ENCODE measurements around the gene PNPLA7. TPM values are rescaled to one million over a fixed set of nuclear protein-coding genes. Genes with fewer than 3 reads are reported as not detected.
"Not testable (repeated sequence)": the region's sequence is repeated elsewhere in the genome, so short reads cannot be mapped to it uniquely, and the experiment has no call there.

Gene PNPLA7
- total and polyA plus RNA-seq, 5 donors, result 5.5 to 13.0 (median 7.6) TPM

DNA sequence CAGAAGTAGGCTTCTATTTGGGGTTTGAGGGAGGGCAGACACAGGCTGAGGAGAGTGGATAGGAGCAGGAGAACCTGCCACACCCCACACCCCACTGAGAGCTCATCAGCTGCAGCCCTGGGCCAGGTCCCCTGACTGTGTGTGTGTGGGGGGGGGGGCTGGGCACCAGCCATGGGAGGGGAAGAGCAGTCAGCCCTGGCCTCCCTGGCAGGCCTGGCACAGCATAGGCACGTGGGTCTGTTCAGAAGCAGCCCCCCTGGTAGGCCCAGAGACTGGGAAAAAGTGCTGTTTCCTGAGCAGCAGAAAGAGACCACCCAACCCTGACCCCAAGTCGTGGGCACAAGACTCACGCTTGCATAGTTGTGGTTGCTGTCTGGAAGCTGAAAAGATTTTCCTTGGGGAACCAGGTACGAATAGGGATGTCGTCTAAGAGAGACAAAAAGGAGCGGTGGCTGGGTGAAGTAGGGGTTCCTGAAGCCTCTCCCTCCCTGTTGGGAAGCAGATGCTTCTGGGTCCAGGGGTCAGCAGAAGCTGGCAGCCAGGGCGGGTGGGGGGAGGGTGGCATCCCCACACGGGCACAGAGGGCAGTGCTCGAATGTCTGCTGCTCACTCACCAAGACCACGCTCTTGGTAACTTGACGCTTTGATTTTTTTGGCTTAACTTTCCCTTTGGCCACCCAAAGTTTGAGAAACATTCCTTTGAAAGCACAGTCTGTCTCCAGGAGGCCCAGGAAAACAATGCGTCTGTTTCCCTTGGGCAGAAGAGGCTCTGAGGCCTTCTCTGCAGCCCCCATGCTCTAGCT lies 93.9 kb downstream of the PNPLA7 start:
- intact Hi-C loops (cut with DNase I), result no loop called here
- H3K4me1 ChIP-seq (ENCODE audit: control insufficient read depth, insufficient read depth, low read length), result no peaks in the 10 kb centered on the region
- DNase-seq, result peak in 2 of 3 donors; percentile 16 to 41
- H3K27ac ChIP-seq (ENCODE audit: low read length), result no peak overlapping the region
- H3K4me3 ChIP-seq (ENCODE audit: low read length), result no peak overlapping the region
- no peaks in the 10 kb centered on the region for H3K27me3 ChIP-seq (ENCODE audit: control insufficient read depth, insufficient read depth)
- H3K9me3 ChIP-seq (ENCODE audit: control insufficient read depth, low read length), result no peaks in the 10 kb centered on the region
- WGBS, result 80% methylated on average over 12 of the region's 12 CpGs
- ATAC-seq, result no peak

GRCh38 chr9:137455359-137455991 lies 94.7 kb downstream of the PNPLA7 start:
- intact Hi-C loops (cut with DNase I), result no loop called here
- no peaks in the 10 kb centered on the region for H3K4me1 ChIP-seq (ENCODE audit: control insufficient read depth, insufficient read depth, low read length)
- WGBS, result 86% methylated on average over 18 of the region's 18 CpGs

GRCh38 chr9:137454597-137455358 lies 95.4 kb downstream of the PNPLA7 start:
- intact Hi-C loops (cut with DNase I), result no loop called here
- ATAC-seq, result peak; percentile 1 to 15
- Histone ChIP-seq H3K27ac (ENCODE audit: low read length) (peak overlapping the region; percentile 16), H3K4me3 (ENCODE audit: low read length) (peak overlapping the region; percentile 54), H3K9me3 (ENCODE audit: control insufficient read depth, low read length) (no peaks in the 10 kb centered on the region), H3K27me3 (ENCODE audit: control insufficient read depth, insufficient read depth) (no peaks in the 10 kb centered on the region), H3K4me1 (ENCODE audit: control insufficient read depth, insufficient read depth, low read length) (no peaks in the 10 kb centered on the region)
- DNase-seq, result peak; percentile 50 to 77 (median 73)
- 51% methylated on average over 30 of the region's 30 CpGs for WGBS

More at GRCh38 chr9:137455359-137455991, 94.7 kb downstream of the PNPLA7 start:
- Histone ChIP-seq H3K9me3 (ENCODE audit: control insufficient read depth, low read length) (no peaks in the 10 kb centered on the region), H3K27ac (ENCODE audit: low read length) (no peak overlapping the region), H3K4me3 (ENCODE audit: low read length) (no peak overlapping the region), H3K27me3 (ENCODE audit: control insufficient read depth, insufficient read depth) (no peaks in the 10 kb centered on the region)
- DNase-seq (peak; percentile 14 to 37 (median 32)), ATAC-seq (no peak)

DNA sequence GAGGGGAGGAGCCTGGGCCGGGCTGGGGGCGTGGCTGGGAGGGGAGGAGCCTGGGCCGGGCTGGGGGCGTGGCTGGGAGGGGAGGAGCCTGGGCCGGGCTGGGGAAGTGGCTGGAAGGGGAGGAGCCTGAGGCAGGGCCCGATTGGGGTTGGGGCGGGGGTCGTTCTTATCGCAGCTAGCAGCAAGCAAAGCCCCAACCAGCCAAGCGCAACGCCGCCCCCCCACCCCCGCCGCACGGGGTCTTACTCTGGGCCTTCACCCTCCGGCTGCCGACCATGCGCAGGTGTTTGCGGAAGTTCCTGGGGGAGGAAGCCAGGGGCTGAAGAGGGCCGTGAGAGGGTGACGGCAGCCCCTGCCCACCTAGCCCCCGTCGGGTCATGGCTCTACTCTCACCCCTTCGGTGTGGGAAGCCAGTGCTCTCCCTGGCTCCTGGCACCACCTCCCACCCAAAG lies 96.0 kb downstream of the PNPLA7 start:
- intact Hi-C loops (cut with DNase I), result no loop called here
- Histone ChIP-seq H3K4me3 (ENCODE audit: low read length) (peak overlapping the region; percentile 54), H3K27ac (ENCODE audit: low read length) (peak overlapping the region; percentile 16), H3K27me3 (ENCODE audit: control insufficient read depth, insufficient read depth) (no peaks in the 10 kb centered on the region), H3K4me1 (ENCODE audit: control insufficient read depth, insufficient read depth, low read length) (no peaks in the 10 kb centered on the region), H3K9me3 (ENCODE audit: control insufficient read depth, low read length) (no peaks in the 10 kb centered on the region)
- peak; percentile 30 to 53 for ATAC-seq
- peak; percentile 69 to 89 (median 83) for DNase-seq
- 20% methylated on average over 21 of the region's 24 CpGs for WGBS

- WGBS, result 21% methylated on average over 25 of the region's 25 CpGs
- peak overlapping the region; percentile 23 for H3K4me3 ChIP-seq (ENCODE audit: low read length)
Measured at GRCh38 chr9:137453643-137454081, 96.5 kb downstream of the PNPLA7 start.

DNA sequence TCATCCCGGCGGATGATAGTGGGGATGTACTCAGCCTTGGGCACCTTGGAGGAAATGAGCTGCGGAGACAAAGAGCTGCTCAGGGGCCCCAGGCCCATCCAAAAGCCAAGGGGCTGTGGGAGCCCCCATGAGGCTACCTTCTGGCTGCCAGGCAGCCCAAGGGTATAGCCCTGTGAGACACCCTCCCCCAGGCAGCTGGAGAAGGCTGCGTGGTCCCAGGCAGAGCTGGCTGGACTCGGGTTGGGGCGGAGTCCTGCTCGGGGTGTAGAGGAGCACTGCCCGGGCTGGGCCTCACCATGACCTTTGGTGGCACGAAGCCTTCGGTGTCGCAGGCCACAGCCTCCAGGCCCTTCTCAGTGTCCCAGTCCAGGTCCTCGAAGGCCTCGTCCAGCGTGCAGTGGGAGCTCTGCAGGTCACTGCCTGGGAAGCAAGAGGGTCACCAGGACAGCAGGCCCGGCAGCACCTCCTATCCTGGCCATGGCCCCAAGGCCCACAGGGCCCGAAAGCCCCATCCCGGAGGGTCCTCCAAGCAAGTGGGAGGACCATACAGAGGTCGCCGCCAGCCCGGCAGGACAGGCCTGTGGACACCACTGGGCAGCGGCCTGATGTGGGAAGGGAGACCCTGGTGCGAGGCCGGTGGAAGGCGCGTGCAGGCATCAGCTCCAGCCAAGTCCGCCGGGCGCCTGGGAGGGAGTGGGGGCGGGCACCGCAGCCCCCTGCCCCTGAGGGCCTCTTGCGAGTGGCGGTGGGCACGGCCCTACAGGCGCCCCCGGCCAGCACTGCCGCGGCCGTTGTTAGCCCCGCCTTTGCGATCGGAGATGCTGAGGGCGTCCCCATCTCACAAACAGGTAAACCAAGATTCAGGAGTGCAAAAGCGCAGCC lies 97.2 kb downstream of the PNPLA7 start:
- WGBS, result 83% methylated on average over 43 of the region's 43 CpGs
- ATAC-seq (peak; percentile 2 to 3), DNase-seq (peak; percentile 40 to 76 (median 75))
- intact Hi-C loops (cut with DNase I), result no loop called here
- no peaks in the 10 kb centered on the region for H3K27me3 ChIP-seq (ENCODE audit: control insufficient read depth, insufficient read depth)
- no peak overlapping the region for H3K4me3 ChIP-seq (ENCODE audit: low read length)
- H3K4me1 ChIP-seq (ENCODE audit: control insufficient read depth, insufficient read depth, low read length), result no peaks in the 10 kb centered on the region
- no peaks in the 10 kb centered on the region for H3K9me3 ChIP-seq (ENCODE audit: control insufficient read depth, low read length)
- no peak overlapping the region for H3K27ac ChIP-seq (ENCODE audit: low read length)

More at GRCh38 chr9:137453643-137454081, 96.5 kb downstream of the PNPLA7 start:
- intact Hi-C loops (cut with DNase I), result no loop called here
- ATAC-seq (peak; percentile 74 to 77), DNase-seq (peak; percentile 79 to 90 (median 88))
- Histone ChIP-seq H3K4me1 (ENCODE audit: control insufficient read depth, insufficient read depth, low read length) (no peaks in the 10 kb centered on the region), H3K27ac (ENCODE audit: low read length) (no peak overlapping the region), H3K27me3 (ENCODE audit: control insufficient read depth, insufficient read depth) (no peaks in the 10 kb centered on the region), H3K9me3 (ENCODE audit: control insufficient read depth, low read length) (no peaks in the 10 kb centered on the region)

- Histone ChIP-seq H3K4me1 (ENCODE audit: control insufficient read depth, insufficient read depth, low read length) (no peaks in the 10 kb centered on the region), H3K4me3 (ENCODE audit: low read length) (no peak overlapping the region), H3K9me3 (ENCODE audit: control insufficient read depth, low read length) (no peaks in the 10 kb centered on the region), H3K27me3 (ENCODE audit: control insufficient read depth, insufficient read depth) (no peaks in the 10 kb centered on the region), H3K27ac (ENCODE audit: low read length) (no peak overlapping the region)
- intact Hi-C loops (cut with DNase I), result no loop called here
- DNase-seq (peak; percentile 13 to 71 (median 25)), ATAC-seq (no peak)
- WGBS, result 92% methylated on average over 17 of the region's 17 CpGs
Measured at GRCh38 chr9:137452006-137452760, 98.0 kb downstream of the PNPLA7 start.

DNA sequence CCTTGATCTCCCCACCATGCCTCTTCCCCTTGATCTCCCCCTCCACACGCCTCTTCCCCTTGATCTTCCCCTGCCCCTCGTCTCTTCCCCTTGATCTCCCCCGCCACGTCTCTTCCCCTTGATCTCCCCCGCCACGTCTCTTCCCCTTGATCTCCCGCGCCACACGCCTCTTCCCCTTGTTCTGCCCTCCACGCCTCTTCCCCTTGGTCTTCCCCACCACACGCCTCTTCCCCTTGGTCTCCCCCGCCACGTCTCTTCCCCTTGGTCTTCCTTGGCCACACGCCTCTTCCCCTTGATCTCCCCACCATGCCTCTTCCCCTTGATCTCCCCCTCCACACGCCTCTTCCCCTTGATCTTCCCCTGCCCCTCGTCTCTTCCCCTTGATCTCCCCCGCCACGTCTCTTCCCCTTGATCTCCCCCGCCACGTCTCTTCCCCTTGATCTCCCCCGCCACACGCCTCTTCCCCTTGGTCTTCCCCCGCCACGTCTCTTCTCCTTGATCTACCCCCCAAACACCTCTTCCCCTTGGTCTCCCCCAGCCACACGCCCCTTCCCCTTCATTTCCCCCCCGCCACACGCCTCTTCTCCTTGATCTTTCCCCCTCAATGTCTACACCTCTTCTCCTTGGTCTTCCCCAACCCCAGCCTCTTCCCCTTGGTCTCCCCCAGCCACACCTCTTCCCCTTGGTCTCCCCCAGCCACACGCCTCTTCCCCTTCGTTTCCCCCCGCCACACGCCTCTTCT lies 98.8 kb downstream of the PNPLA7 start:
- H3K9me3 ChIP-seq (ENCODE audit: control insufficient read depth, low read length); H3K27me3 ChIP-seq (ENCODE audit: control insufficient read depth, insufficient read depth); H3K27ac ChIP-seq (ENCODE audit: low read length); intact Hi-C loops (cut with DNase I); ATAC-seq; H3K4me3 ChIP-seq (ENCODE audit: low read length); H3K4me1 ChIP-seq (ENCODE audit: control insufficient read depth, insufficient read depth, low read length): not testable (repeated sequence)
- 88% methylated on average over 12 of the region's 31 CpGs for WGBS
- DNase-seq, result peak in 2 of 3 donors; percentile 6 to 35

DNA sequence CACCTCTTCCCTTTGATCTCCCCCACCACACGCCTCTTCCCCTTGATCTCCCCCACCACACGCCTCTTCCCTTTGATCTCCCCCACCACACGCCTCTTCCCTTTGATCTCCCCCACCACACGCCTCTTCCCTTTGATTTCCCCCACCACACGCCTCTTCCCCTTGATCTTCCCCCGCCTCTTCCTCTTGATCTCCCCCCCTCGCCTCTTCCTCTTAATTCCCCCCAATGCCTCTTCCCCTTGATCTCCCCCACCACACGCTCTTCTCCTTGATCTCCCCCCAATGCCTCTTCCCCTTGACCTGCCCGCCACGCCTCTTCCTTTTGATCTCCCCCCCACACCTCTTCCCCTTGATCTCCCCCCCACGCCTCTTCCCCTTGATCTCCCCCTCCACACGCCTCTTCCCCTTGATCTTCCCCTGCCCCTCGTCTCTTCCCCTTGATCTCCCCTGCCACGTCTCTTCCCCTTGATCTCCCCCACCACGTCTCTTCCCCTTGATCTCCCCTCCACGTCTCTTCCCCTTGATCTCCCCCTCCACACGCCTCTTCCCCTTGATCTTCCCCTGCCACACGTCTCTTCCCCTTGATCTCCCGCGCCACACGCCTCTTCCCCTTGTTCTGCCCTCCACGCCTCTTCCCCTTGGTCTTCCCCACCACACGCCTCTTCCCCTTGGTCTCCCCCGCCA lies 99.5 kb downstream of the PNPLA7 start:
- intact Hi-C loops (cut with DNase I); H3K27me3 ChIP-seq (ENCODE audit: control insufficient read depth, insufficient read depth); H3K4me1 ChIP-seq (ENCODE audit: control insufficient read depth, insufficient read depth, low read length); ATAC-seq; H3K4me3 ChIP-seq (ENCODE audit: low read length); H3K9me3 ChIP-seq (ENCODE audit: control insufficient read depth, low read length); H3K27ac ChIP-seq (ENCODE audit: low read length): not testable (repeated sequence)
- peak; percentile 12 to 50 (median 35) for DNase-seq
- WGBS, result 72% methylated on average over 22 of the region's 24 CpGs
